ENCODE data around the gene GALNT2.

GALNT2 gene

GRCh38 chr1:230248016-230248888 lies 181.2 kb downstream of the GALNT2 start:
- DNase-seq: no peak

- no peak for DNase-seq
Measured at GRCh38 chr1:230248889-230249270, 181.8 kb downstream of the GALNT2 start.

- no peak for DNase-seq
Measured at GRCh38 chr1:230249695-230250480, 182.8 kb downstream of the GALNT2 start.

GRCh38 chr1:230250666-230251065 lies 183.6 kb downstream of the GALNT2 start:
- no peak for DNase-seq

- DNase-seq: no peak
Measured at GRCh38 chr1:230251644-230252191, 184.7 kb downstream of the GALNT2 start.

GRCh38 chr1:230253150-230253549 lies 186.1 kb downstream of the GALNT2 start:
- DNase-seq: no peak

GRCh38 chr1:230254265-230254664 lies 187.2 kb downstream of the GALNT2 start:
- DNase-seq: no peak

GRCh38 chr1:230255116-230255515 lies 188.1 kb downstream of the GALNT2 start:
- no peak for DNase-seq

GRCh38 chr1:230255991-230256390 lies 189.0 kb downstream of the GALNT2 start:
- no peak for DNase-seq

- no peak for DNase-seq
Measured at GRCh38 chr1:230256896-230257295, 189.9 kb downstream of the GALNT2 start.

- no peak for DNase-seq
Measured at GRCh38 chr1:230259621-230260020, 192.6 kb downstream of the GALNT2 start.

GRCh38 chr1:230260831-230261230 lies 193.8 kb downstream of the GALNT2 start:
- no peak for DNase-seq

- DNase-seq: no peak
Measured at GRCh38 chr1:230261928-230262650, 195.1 kb downstream of the GALNT2 start.

- DNase-seq: no peak
Measured at GRCh38 chr1:230262867-230263567, 196.0 kb downstream of the GALNT2 start.

GRCh38 chr1:230263568-230264195 lies 196.6 kb downstream of the GALNT2 start:
- no peak for DNase-seq

- DNase-seq: no peak
Measured at GRCh38 chr1:230264342-230264741, 197.3 kb downstream of the GALNT2 start.

- no peak for DNase-seq
Measured at GRCh38 chr1:230265200-230266115, 198.4 kb downstream of the GALNT2 start.

GRCh38 chr1:230266456-230266855 lies 199.4 kb downstream of the GALNT2 start:
- no peak for DNase-seq

GRCh38 chr1:230267338-230268065 lies 200.5 kb downstream of the GALNT2 start:
- no peak for DNase-seq
